GM12864 (cell line): ENCODE results near the gene RAB5B.

ENCODE experiments used
- DNase-seq: peaks from one replicate; pipeline ENCODE4 v3.0.0-alpha.2; 2011; ENCODE audit warnings: low read depth
- H3K4me3 ChIP-seq: 2 replicates; pipeline ENCODE4 v1.5.1; 2011; ENCODE audit warnings: mild to moderate bottlenecking, low read depth, low read length, control low read depth
- CTCF ChIP-seq: IDR thresholded peaks from 2 replicates; pipeline ENCODE4 v1.5.1; 2011; ENCODE audit warnings: low read depth, mild to moderate bottlenecking, moderate library complexity, low read length, control low read depth, inconsistent platforms; ENCODE audit errors: missing control alignments

RAB5B gene

GRCh38 chr12:55933799-55934742 is 39.8 kb upstream of the RAB5B start:
- H3K4me3 ChIP-seq, result no peak overlapping the region
- no peak for DNase-seq
- TF ChIP-seq CTCF, result no peak

GRCh38 chr12:55934773-55935172 is 39.1 kb upstream of the RAB5B start:
- no peak for DNase-seq
- no peak for TF ChIP-seq CTCF
- no peak overlapping the region for H3K4me3 ChIP-seq

GRCh38 chr12:55935738-55936151 is 38.1 kb upstream of the RAB5B start:
- DNase-seq, result no peak
- no peak for TF ChIP-seq CTCF
- H3K4me3 ChIP-seq, result no peak overlapping the region

GRCh38 chr12:55937981-55938380 is 35.9 kb upstream of the RAB5B start:
- TF ChIP-seq CTCF, result no peak
- DNase-seq, result no peak
- H3K4me3 ChIP-seq, result no peak overlapping the region

GRCh38 chr12:55938826-55939501 is 34.9 kb upstream of the RAB5B start:
- no peak overlapping the region for H3K4me3 ChIP-seq
- TF ChIP-seq CTCF, result no peak
- no peak for DNase-seq

- H3K4me3 ChIP-seq, result no peak overlapping the region
- peak; percentile 95 for TF ChIP-seq CTCF
- DNase-seq, result peak; percentile 62
Observed at GRCh38 chr12:55940065-55940732, 33.7 kb upstream of the RAB5B start.
